GM21390 (cell line): ENCODE data around the gene NECAP2.
A peak's percentile ranks its signal among the peaks of the same experiment; 100 is the strongest.

Experiments used
- ATAC-seq: cut with Tn5 transposase; IDR thresholded peaks from one replicate; pipeline ENCODE4 v1.9.1; 2021; ENCODE audit not compliant: unreplicated experiment

The NECAP2 gene

GRCh38 chr1:16440470-16441281 lies at the start of gene NECAP2:
Gene NECAP2, plus strand, starts transcription at chr1:16440724. Its CDS starts 38 bp downstream, at chr1:16440762.
- peak; percentile 87 for ATAC-seq

DNA sequence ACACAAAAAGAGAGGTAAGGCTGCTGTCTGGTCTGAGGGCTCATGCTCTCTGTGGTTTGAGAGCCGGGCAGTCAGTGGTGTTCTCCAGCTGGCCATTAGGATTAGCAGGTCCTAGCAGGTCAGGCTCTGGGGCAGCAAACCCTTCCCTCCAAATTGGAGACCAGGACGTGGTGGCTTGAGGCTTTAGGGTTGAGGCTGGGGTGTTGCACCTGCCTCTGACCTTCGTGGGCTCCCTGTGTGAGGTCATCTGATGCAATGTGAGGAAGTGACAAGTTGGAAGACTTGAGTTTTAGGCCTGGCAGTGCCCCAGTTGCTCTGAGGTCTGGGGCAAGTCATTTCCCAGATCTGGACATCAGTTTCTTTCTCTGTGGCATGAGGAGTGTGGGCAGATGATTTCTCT lies 49.1 kb upstream of the NECAP2 start:
- no peak for ATAC-seq

- ATAC-seq: no peak
Measured at GRCh38 chr1:16392740-16393569, 47.6 kb upstream of the NECAP2 start.

DNA sequence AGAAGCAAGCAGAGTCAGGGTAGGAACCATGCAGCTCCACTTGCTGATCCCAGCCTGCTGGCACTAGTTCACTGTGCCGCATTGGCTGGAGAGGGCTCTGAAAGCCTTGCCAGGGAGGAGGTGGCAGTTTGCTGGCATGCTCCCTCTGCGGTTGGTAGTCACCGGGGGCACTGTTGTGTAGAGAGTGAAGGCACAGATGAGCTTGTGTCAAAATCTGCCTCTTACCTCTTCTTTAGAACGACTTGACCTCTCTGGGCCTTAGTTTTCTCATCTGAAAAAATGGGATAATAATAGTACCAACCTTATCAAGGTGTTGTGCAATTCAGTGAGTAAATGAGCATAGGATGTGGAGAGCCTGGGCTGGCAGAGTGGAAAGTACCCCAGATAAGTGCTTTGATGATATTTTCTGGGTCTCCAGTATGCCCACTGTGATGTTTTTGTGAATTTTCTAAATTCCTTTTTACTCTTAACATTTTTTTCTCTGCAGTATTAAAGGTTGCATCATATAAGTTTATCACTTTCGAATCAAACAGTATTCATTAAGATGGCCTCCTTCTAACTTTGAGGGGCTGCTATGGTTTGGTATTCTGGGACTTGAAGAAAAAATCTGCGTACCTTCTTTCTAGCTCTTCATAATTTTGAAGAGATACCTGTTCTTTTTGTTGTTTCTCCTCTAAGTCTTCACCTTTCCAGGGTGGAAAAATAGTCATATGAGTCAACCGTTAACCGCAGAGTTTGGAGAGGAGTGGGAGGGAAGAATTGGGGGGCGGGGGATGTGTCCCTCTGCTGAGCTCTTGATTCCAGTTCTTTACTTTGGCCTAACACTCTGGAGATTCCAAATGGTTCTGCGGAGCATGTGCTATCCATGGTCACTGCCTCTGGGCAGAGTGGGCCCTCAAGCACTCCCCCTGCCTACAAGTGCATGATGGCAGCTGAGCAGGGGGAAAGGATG lies 46.7 kb upstream of the NECAP2 start:
- no peak for ATAC-seq

DNA sequence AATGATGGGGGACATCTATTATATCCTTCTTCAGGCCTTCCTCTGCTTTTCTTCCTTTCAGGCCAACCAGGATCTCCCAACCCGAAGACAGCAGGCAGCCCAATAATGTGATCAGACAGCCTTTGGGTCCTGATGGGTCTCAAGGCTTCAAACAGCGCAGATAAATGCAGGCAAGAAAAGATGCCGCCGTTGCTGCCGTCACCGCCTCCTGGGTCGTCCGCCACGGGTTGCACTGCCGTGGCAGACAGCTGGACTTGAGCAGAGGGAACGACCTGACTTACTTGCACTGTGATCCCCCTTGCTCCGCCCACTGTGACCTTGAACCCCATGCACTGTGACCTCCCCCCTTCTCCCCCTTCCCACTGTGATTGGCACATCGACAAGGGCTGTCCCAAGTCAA lies 45.5 kb upstream of the NECAP2 start:
- ATAC-seq: no peak

DNA sequence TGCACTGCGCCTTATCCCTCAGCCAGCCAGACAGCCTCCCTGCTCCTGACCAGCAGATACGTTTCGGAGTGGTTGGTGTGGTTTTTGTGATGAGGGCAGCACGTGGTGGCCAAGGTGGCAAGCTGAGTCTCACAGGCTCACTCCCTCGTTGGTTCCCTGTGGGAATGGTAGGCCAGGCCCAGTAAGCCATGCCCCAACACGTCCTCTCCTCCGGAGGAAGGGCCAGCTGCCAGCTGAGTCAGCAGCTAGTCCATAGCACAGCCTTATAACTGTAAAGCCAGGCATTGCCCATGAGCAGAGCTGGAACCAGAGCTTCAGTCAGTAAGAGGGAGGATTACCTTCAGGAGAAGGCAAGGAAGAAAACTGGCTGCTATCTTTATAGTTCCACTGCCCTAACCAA lies 43.9 kb upstream of the NECAP2 start:
- ATAC-seq: no peak

DNA sequence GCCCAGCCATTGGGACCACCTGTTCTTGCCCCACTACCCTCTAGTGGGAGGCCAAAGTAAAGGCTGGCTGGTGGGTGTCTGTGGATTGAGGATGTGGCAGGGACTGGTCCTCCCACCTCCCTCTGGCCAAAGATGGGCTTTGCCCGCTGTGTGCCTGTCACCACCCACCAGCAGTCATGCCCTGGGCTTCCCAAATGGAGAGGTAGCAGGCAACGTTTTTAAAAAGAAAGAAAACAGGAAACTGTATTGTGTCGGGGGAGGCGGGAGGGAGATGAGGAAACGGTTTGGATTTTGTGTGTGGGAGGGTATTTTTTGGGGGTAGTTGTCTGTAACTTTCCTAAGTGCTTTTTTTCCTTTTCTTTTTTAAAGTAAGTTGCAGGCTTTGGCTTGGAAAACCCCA lies 43.4 kb upstream of the NECAP2 start:
- no peak for ATAC-seq

GRCh38 chr1:16398371-16398953 lies 42.1 kb upstream of the NECAP2 start:
- ATAC-seq: no peak

DNA sequence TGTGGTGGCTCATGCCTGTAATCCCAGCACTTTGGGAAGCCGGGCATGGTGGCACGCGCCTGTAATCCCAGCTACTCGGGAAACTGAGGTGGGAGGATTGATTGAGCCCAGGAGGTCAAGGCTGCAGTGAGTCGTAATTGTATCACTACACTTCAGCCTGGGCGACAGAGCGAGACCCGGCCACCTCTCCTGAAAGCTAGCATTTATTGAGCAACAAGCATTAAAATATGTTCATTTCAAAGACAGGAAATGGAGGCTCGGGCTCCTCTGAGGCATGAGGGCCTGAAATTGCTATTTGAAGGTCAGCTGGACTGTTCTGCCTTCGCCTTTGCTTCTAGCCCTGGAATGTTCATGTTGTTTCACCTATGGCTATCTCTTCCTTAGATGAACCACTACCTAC lies 37.8 kb upstream of the NECAP2 start:
- no peak for ATAC-seq

- no peak for ATAC-seq
Measured at GRCh38 chr1:16405441-16405840, 35.1 kb upstream of the NECAP2 start.

DNA sequence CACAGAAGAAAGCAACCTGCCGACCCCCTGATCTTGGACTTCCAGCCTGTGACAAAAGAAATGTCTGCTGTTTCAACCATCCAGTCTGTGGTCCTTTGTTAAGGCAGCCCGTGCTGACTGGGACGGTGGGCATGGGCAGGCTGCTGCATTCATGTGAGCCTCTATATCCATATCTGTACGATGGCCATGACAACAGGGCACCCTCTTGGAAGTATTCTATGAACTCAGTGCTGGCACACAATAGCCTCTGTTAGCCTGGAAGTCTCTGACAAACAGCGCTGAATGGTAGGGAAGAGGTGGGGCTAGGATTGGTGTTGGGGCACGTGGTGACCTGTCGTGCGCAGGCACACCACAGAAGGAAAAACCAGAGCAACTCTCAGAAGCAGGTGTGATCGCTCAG lies 33.7 kb upstream of the NECAP2 start:
- ATAC-seq: no peak

- no peak for ATAC-seq
Measured at GRCh38 chr1:16409536-16410152, 30.9 kb upstream of the NECAP2 start.

GRCh38 chr1:16410803-16411202 lies 29.7 kb upstream of the NECAP2 start:
- no peak for ATAC-seq

- ATAC-seq: no peak
Measured at GRCh38 chr1:16413191-16413590, 27.3 kb upstream of the NECAP2 start.

DNA sequence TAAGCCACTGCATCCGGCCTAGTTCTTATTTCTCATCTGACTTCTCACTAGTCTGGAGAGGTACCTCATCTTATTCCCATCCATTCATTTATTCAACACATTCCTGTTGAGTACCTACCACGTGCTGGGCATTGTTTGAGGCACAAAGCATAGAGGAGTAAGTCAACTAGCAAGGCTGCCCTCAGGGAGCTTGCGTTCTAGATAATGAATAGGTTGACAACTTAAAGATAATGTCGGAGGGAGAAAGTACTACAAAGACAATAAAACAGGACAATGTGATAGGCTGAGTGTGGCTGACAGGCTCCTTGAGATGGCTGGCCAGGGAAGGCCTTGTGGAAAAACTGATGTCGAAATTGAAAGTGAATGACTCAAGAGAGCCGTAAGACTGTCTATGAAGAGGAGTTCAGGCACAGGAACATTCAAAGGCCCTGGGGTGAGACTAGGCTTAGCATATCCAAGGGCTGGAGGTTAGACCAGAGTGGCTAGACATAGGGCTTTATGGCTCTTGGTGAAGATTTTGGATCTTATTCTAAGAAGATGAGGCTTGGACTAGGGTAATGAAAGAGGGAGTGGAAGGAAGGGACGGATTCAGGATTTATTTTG lies 21.6 kb upstream of the NECAP2 start:
- no peak for ATAC-seq

DNA sequence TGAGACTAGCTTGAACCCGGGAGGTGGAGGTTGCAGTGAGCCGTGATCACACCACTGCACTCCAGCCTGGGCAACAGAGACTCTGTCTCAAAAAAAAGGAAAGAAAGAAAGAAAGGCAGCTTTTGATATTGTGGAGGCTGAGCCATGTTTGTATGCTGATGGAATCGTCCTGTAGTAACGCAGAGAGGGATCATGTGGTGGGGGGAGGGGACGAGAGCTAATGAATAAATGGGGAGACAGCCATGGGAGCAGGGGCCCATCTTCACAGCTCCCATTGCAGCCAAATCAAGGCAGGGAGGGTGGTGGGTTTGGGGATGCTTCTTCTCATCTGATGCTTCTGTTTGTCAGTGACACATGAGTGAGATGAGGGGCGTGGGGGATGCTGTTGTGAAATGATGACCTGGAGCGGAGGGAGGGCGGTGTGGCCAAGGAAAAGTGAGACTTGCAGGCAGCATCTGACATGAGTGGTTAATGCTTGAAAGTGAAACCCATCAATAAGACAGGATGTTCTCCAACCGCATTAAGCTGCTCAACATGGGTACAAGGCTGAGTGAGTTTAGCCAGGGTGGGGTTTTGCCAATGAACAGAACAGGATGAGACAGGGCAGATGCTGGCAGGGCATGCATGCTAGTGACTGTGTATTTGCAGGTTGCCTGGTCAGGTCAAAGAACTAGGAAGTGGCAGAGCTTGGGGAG lies 20.0 kb upstream of the NECAP2 start:
- ATAC-seq: peak; percentile 95

DNA sequence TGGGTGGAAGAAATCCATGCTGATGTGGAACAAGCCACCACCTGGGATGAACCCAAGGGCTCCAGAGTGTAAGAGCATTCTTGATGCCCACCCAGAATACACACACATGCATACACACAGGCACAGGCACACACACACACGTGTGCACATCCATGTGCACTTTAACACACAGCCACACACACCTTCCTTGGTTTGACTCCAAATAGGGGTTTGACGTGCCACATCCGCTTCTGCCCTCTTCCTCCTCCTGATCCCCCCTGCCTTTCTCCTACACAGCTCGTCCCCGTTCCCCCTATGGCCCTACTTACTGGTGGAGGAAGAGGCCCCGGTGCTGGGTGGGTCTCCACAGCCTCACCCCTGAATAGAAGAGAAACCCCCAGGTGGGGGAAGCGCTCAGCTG lies 19.3 kb upstream of the NECAP2 start:
- ATAC-seq: no peak

- ATAC-seq: no peak
Measured at GRCh38 chr1:16422041-16422440, 18.5 kb upstream of the NECAP2 start.
